ENCODE measurements around the gene KRTAP17-1.

The KRTAP17-1 gene

DNA sequence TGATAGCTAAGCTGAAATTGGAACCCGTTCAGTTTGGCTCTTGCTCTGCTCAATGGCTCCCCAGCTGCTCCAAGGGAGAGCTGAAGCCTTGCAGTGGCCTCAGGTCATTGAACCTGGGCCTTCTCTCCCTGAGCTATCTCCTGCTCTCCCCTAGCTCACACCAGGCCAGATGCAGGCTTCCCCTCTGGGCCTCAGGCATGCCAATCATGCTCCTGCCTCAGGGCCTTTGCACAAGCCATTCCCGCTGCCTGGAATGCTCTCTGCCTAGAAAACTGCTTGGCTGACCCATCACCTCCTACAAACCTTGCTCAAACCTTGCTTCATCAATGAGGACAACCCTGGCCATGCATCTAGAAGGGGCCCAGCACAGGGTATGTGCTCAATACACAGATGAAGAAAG is 16.7 kb upstream of the KRTAP17-1 start:
- no peak for DNase-seq

GRCh38 chr17:41331606-41332005 is 16.1 kb upstream of the KRTAP17-1 start:
- DNase-seq = no peak

- peak; percentile 21 for DNase-seq
These were observed 13.9 kb upstream of the KRTAP17-1 start for GRCh38 chr17:41329279-41329948.

- DNase-seq = no peak
These were observed 12.7 kb upstream of the KRTAP17-1 start for GRCh38 chr17:41328207-41328606.

- no peak for DNase-seq
These were observed 12.1 kb upstream of the KRTAP17-1 start for GRCh38 chr17:41327411-41328120.

- DNase-seq = no peak
These were observed 10.9 kb upstream of the KRTAP17-1 start for GRCh38 chr17:41326173-41327145.

GRCh38 chr17:41325611-41326010 is 10.1 kb upstream of the KRTAP17-1 start:
- no peak for DNase-seq

- DNase-seq = no peak
These were observed 9.6 kb upstream of the KRTAP17-1 start for GRCh38 chr17:41325126-41325525.

- DNase-seq = no peak
These were observed 8.9 kb upstream of the KRTAP17-1 start for GRCh38 chr17:41324180-41325075.

GRCh38 chr17:41322903-41323895 is 7.7 kb upstream of the KRTAP17-1 start:
- DNase-seq = no peak

GRCh38 chr17:41322094-41322902 is 6.8 kb upstream of the KRTAP17-1 start:
- no peak for DNase-seq

- no peak for DNase-seq
These were observed 2.7 kb upstream of the KRTAP17-1 start for GRCh38 chr17:41318231-41318630.

- DNase-seq = no peak
These were observed 420 bp upstream of the KRTAP17-1 start for GRCh38 chr17:41315814-41316445.

DNA sequence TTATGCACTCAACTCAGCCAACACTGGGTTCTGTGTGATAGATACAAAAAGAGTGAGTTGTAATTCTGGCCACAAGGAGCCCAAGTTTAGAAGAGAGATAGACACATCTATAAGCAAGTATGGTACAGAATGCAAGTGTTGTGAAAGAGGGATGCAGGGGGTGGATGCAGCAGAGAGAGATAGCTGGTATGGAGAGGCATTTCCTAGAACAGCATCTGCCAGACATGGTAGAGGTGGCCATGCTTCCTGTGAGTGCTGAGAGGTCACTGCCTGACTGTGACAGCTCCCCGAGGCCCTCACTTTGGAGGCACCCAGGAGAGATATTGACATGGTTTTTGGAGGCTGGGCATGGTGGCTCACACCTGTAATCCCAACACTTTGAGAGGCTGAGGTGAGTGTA is 4.4 kb downstream of the KRTAP17-1 start:
- DNase-seq = no peak

GRCh38 chr17:41308918-41309359 is 6.6 kb downstream of the KRTAP17-1 start, which contains the start of gene KRTAP16-1:
TSS of gene KRTAP16-1 (minus strand) at chr17:41309309. CDS start at chr17:41309253, 56 bp downstream.
- DNase-seq = no peak

- DNase-seq = no peak
These were observed 7.1 kb downstream of the KRTAP17-1 start for GRCh38 chr17:41308251-41308917.

- no peak for DNase-seq
These were observed 7.9 kb downstream of the KRTAP17-1 start for GRCh38 chr17:41307647-41308046.

GRCh38 chr17:41304091-41304490 is 11.4 kb downstream of the KRTAP17-1 start:
- no peak for DNase-seq

- no peak for DNase-seq
These were observed 12.5 kb downstream of the KRTAP17-1 start for GRCh38 chr17:41302981-41303380.

Data from NCI-H1105 (cell line).